Heart left ventricle (tissue), 16 donors: Measurements from ENCODE around the gene ZNF521. TPM values are rescaled to one million over a fixed set of nuclear protein-coding genes. Genes with fewer than 3 reads are reported as not detected.

Experiments used
- ATAC-seq, 4 donors: fragments of 200-7000 bp; cut with Tn5 transposase; one replicate each; pipeline ENCODE4 v1.9.1; 2020 to 2022; ENCODE audit warnings: moderate library complexity in 4 of 4, mild to moderate bottlenecking in 3 of 4, moderate number of reproducible peaks in 1 of 4
- DNase-seq, 5 donors: peaks; one replicate each; pipeline ENCODE4 v3.0.0-alpha.2; 2020
- H3K27ac ChIP-seq, 12 donors: fragments of 200-600 bp; sonication (generic) in 4 of 12; one replicate each; pipeline versions ENCODE4 v1.5.0 to v1.8.0; 2016 to 2022; ENCODE audit warnings: mild to moderate bottlenecking in 2 of 12
- H3K27me3 ChIP-seq, 9 donors: fragments of 200-600 bp; sonication (generic) in 2 of 9; one replicate each; pipeline versions ENCODE4 v1.5.1 to v1.8.0; 2016 to 2022; ENCODE audit warnings: mild to moderate bottlenecking in 3 of 9
- H3K36me3 ChIP-seq, 9 donors: fragments of 200-600 bp; sonication (generic) in 2 of 9; one replicate each; pipeline versions ENCODE4 v1.5.0 to v1.8.0; 2018 to 2022; ENCODE audit warnings: mild to moderate bottlenecking in 2 of 9
- H3K4me1 ChIP-seq, 12 donors: fragments of 200-600 bp; sonication (generic) in 4 of 12; one replicate each; pipeline versions ENCODE4 v1.5.0 to v1.8.0; 2016 to 2022; ENCODE audit warnings: mild to moderate bottlenecking in 3 of 12
- H3K4me3 ChIP-seq, 12 donors: fragments of 200-600 bp; sonication (generic) in 4 of 12; one replicate each; pipeline versions ENCODE4 v1.5.0 to v1.8.0; 2017 to 2022; ENCODE audit warnings: mild to moderate bottlenecking in 9 of 12, moderate library complexity in 4 of 12
- H3K9me3 ChIP-seq, 12 donors: fragments of 200-600 bp; sonication (generic) in 4 of 12; one replicate each; pipeline versions ENCODE4 v1.5.0 to v1.8.0; 2016 to 2022; ENCODE audit warnings: mild to moderate bottlenecking in 1 of 12
- POLR2A ChIP-seq, 2 donors: fragments of 450-650 bp; IDR thresholded peaks; one replicate each; pipeline ENCODE4 v1.6.1; 2017; ENCODE audit warnings: antibody characterized with exemption in 2 of 2, mild to moderate bottlenecking in 2 of 2, moderate library complexity in 2 of 2
- WGBS, 4 donors: extraction: QIAGEN DNeasy Blood & Tissue Kit in 2 of 4; methylation state at CpG; one replicate each; pipeline versions ENCODE4 v1.1.5 to v1.1.7; 2013 to 2018; 5-methylcytosine and 5-hydroxymethylcytosine counted together
- intact Hi-C, 10 donors: fragments of 100-400 bp; cut with DNase I; formaldehyde crosslinking; loops; one replicate each; pipeline versions ENCODE4 v1.11.1 to v1.14.2; 2022
- polyA plus RNA-seq, 2 donors: library from polyadenylated mRNA; stranded (reverse); fragments of 200-250 nt; gene quantifications; one replicate each; pipeline ENCODE4 v1.2.3, GENCODE V29; 2013
- total RNA-seq, 9 donors: library from RNA; depleted of rRNA in 2 of 9; stranded (reverse); fragments of >200 nt in 2 of 9; fragmentation: NEBNext Ultra II Directional in 3 of 9; extraction: Animal tissue kit (Norgen Biotek cat#: 25700) in 3 of 9; gene quantifications; one replicate each; pipeline versions ENCODE4 v1.1.0 to v1.2.4, GENCODE V29; 2016 to 2023
- TF ChIP-seq, protein P1 (sequence below), 12 donors: fragments of 200-600 bp; sonication (generic) in 4 of 12; IDR thresholded peaks; one replicate each; pipeline versions ENCODE4 v1.5.0 to v1.8.0; 2018 to 2022; ENCODE audit warnings: antibody characterized with exemption in 12 of 12, mild to moderate bottlenecking in 5 of 12
- donor health status: ischemic (EF 13 %, LVEDD 7.1; RV severe dilation, severe dysfunction).
- donor health status: healthy with polysubstance abuse.
- donor health status: DM: no; HTN: yes; CAD: no.
- donor health status: DM: no; HTN: no; CAD: no.
- donor health status: ischemic (EF 25% LVEDD 6.9; RV normal size, moderate dysfunction).
- donor health status: ischemic (EF 25% LVEDD 5.7; RV mildly dilated, moderate dysfunction).
- donor health status: healthy.
- donor health status: DM: yes; HTN: yes; CAD: no.
- donor health status: ischemic (EF 35%, LVEDD 5.7; RV mildly dilated, moderate dysfunction).
- donor health status: nonischemic (EF 11% LVEDD 7.7; RV severe dilation, severe dysfunction).
- donor health status: DM: yes; HTN: yes; CAD: no.
- donor health status: PGD.
- donor health status: ischemic (EF 29% LVEDD 5.4; RV normal size, mild dysfunction).
- donor health status: nonischemic (EF 23%, LVEDD 6.1; RV moderate dilation, normal function).

The ZNF521 gene
- total and polyA plus RNA-seq, 11 donors: 1.5 to 24.4 (median 14.9) TPM

DNA sequence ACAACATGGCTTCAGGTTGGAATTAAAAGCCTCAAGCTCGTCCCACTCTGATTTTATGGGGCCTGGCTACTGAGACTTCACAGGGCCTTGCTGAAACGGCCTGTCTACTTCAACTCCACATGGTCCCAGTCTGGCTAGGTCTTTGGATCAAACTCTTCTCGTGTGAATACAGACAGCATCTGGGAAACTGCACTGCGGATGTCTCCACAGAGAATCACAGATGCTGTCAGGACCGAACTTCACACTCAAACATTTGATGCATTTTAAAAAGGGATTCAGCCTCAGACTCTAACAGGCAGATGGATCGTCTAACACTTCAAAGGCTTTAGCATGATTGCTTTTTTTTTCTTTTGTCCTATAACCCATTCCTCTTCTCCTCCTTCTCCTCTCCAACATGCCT, 198.5 kb downstream of the ZNF521 start:
- H3K4me1 ChIP-seq: no peaks in the 10 kb centered on the region
- H3K9me3 ChIP-seq: peaks cover 0 to 14% (median 0%) of the 10 kb centered on the region in 12 donors
- ATAC-seq (no peak), DNase-seq (no peak)
- intact Hi-C loops: no loop called here
- WGBS, 4 donors: 93 to 95% (median 94%) methylated on average over 6 of the region's 6 CpGs
- no peak overlapping the region for H3K27ac ChIP-seq
- no peaks in the 10 kb centered on the region for H3K36me3 ChIP-seq
- TF ChIP-seq, protein P1, sequence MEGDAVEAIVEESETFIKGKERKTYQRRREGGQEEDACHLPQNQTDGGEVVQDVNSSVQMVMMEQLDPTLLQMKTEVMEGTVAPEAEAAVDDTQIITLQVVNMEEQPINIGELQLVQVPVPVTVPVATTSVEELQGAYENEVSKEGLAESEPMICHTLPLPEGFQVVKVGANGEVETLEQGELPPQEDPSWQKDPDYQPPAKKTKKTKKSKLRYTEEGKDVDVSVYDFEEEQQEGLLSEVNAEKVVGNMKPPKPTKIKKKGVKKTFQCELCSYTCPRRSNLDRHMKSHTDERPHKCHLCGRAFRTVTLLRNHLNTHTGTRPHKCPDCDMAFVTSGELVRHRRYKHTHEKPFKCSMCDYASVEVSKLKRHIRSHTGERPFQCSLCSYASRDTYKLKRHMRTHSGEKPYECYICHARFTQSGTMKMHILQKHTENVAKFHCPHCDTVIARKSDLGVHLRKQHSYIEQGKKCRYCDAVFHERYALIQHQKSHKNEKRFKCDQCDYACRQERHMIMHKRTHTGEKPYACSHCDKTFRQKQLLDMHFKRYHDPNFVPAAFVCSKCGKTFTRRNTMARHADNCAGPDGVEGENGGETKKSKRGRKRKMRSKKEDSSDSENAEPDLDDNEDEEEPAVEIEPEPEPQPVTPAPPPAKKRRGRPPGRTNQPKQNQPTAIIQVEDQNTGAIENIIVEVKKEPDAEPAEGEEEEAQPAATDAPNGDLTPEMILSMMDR (IDR thresholded peaks at IDR 0.05): no peak
- TF ChIP-seq POLR2A (IDR thresholded peaks at IDR 0.05): no peak
- H3K4me3 ChIP-seq: no peak overlapping the region
- no peaks in the 10 kb centered on the region for H3K27me3 ChIP-seq

DNA sequence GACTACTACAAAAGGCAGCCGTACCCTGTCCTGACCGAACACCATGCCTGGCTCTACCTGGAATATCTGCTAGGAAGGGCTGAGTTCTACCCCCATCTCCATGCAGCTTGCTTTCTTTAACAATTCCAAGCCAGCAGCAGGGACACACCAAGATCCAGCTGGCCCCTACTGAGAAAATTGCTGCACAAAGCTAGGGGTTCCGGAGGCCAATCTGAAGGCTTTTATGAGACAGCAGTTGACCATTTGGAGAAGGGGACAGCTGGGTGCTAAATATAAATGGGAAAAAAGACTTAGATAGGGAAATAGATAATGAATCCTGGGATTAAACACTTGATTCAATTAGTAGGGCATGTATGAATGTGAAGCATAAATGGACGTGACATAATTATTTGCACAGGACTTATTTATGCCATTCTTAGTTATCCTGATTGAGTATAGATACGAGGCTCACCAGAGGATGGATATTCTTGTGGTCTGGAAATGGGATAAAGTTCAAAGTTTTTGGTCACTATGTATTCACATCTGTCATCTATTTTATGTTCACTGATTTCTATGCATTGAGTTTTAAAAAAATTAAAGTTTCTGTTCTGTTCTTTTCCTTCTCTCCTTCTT, 204.0 kb downstream of the ZNF521 start:
- H3K9me3 ChIP-seq: no peaks in the 10 kb centered on the region
- TF ChIP-seq POLR2A (IDR thresholded peaks at IDR 0.05): no peak
- TF ChIP-seq, protein P1 (IDR thresholded peaks at IDR 0.05): no peak
- intact Hi-C loops: no loop called here
- H3K27me3 ChIP-seq: no peaks in the 10 kb centered on the region
- H3K4me1 ChIP-seq: peaks cover 0 to 25% (median 4%) of the 10 kb centered on the region in 12 donors
- no peaks in the 10 kb centered on the region for H3K36me3 ChIP-seq
- DNase-seq (no peak), ATAC-seq (no peak)
- no peak overlapping the region for H3K4me3 ChIP-seq
- 91 to 96% (median 93%) methylated on average over 5 of the region's 5 CpGs for WGBS, 4 donors
- H3K27ac ChIP-seq: no peak overlapping the region

DNA sequence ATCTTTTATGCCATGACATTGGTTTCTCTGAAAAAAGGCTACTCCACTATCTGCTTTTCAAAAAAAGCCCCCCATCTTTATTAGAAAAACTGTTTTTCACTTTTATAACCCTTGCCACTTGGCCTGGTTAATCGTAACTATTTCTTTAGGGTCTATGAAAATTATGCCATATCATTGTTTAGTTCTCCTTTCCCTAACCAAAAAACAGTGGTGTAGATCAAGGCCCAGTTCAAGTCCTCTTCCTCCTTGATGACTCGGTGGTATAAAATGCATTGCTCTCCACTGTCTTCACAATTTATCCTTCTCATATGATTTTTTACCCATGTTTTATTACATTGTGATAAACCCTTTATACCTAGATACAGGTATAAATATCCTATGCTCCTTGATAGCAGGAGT, 205.5 kb downstream of the ZNF521 start:
- H3K4me3 ChIP-seq: no peak overlapping the region
- no peaks in the 10 kb centered on the region for H3K27me3 ChIP-seq

DNA sequence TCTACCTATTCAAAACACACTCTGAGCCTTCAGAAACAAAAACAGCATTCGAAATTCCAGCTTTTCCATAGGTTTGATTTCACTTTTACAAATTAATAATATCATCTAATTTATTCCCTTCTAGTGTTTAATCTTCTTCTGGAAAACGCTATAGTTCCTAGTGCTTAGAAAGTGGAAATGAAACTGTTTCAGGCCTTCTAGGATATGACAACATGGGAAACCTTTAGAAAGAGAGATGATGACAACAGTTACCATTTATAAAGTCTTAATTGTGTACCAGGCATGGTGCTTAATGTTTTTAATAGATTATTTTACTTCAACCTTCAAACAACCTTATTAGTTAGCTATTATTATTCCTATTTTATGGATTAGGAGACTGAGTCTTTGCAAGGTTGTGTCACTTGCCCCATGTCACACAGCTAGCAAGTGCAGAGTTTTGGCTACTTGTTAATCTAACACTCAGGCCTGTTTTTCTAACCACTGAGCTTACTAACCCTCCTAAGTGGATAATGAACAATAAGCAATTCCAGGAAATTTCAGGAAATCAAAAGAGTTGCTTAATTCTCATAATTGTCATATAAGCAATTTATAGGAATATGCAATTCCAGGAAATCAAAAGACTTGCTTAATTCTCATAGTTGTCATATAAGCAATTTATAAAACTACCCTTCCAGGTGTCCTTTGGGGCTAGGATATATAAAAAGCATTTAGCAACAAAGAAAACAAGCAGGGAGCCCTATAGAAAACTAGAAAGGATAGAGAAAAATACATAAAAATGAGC, 206.0 kb downstream of the ZNF521 start:
- 77 to 85% (median 79%) methylated on average over 2 of the region's 2 CpGs for WGBS, 4 donors
- no peak for ATAC-seq
- H3K9me3 ChIP-seq: no peaks in the 10 kb centered on the region
- intact Hi-C loops: no loop called here
- H3K27me3 ChIP-seq: no peaks in the 10 kb centered on the region
- no peak overlapping the region for H3K4me3 ChIP-seq
- no peak overlapping the region for H3K27ac ChIP-seq
- DNase-seq: no peak
- TF ChIP-seq, protein P1 (IDR thresholded peaks at IDR 0.05): no peak
- peaks cover 0 to 39% (median 4%) of the 10 kb centered on the region in 12 donors for H3K4me1 ChIP-seq
- no peaks in the 10 kb centered on the region for H3K36me3 ChIP-seq

More for the DNA sequence above, 205.5 kb downstream of the ZNF521 start:
- H3K9me3 ChIP-seq: no peaks in the 10 kb centered on the region
- DNase-seq (no peak), ATAC-seq (no peak)
- intact Hi-C loops: no loop called here
- TF ChIP-seq, protein P1 (IDR thresholded peaks at IDR 0.05): no peak
- TF ChIP-seq POLR2A (IDR thresholded peaks at IDR 0.05): no peak
- H3K27ac ChIP-seq: no peak overlapping the region
- H3K36me3 ChIP-seq: no peaks in the 10 kb centered on the region
- WGBS, 4 donors: 86 to 98% (median 92%) methylated on average over 2 of the region's 2 CpGs
- H3K4me1 ChIP-seq: peaks cover 0 to 33% (median 4%) of the 10 kb centered on the region in 12 donors
